GM21723 (cell line): ENCODE data around the gene SGCA.

Experiments used
- ATAC-seq: cut with Tn5 transposase; IDR thresholded peaks from one replicate; pipeline ENCODE4 v1.9.1; 2021; ENCODE audit warnings: mild to moderate bottlenecking, moderate library complexity; ENCODE audit not compliant: unreplicated experiment

Gene SGCA

GRCh38 chr17:50205963-50206505, 40.2 kb downstream of the SGCA start:
- ATAC-seq: no peak

GRCh38 chr17:50206604-50207293, 40.9 kb downstream of the SGCA start:
- no peak for ATAC-seq

DNA sequence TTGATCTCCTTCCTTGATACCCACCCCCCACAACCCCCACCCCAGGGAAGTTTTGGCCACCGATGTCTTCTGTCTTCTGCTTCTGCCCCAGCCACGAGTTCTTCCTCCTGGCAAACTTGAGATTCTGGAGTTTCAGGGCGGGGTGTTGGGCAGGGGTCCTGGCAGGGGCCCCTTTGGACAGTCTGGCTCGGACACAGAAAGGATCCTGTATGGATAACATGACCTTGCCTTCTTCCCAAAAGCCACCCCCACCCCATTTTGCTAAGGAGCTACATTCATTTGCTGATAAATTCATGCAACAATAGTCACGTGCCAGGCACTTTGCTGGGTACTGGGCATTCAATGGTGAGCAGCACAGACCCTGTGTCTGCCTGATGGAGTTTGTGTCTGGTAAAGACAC, 41.5 kb downstream of the SGCA start:
- ATAC-seq: no peak

GRCh38 chr17:50207792-50208567, 42.2 kb downstream of the SGCA start:
- ATAC-seq: no peak

- no peak for ATAC-seq
These were observed 42.8 kb downstream of the SGCA start for GRCh38 chr17:50208611-50209061.

DNA sequence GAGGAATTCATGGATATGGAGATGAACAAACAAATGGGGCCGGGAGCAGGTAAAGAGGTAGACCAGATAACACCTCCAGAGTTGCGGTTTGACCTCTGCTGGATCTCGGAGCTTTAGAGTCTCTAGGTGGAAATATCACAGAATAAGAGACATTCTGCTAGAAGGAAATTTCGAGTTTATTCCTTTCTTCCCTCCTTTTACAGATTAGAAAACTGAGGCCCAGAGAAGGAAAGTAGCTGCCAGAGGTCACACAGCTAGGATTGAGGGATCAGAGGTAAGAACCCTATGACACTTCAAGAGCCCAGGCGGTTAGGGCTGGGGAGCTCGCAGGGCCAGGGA, 43.3 kb downstream of the SGCA start:
- ATAC-seq: no peak

GRCh38 chr17:50209472-50210239, 43.9 kb downstream of the SGCA start:
- no peak for ATAC-seq

DNA sequence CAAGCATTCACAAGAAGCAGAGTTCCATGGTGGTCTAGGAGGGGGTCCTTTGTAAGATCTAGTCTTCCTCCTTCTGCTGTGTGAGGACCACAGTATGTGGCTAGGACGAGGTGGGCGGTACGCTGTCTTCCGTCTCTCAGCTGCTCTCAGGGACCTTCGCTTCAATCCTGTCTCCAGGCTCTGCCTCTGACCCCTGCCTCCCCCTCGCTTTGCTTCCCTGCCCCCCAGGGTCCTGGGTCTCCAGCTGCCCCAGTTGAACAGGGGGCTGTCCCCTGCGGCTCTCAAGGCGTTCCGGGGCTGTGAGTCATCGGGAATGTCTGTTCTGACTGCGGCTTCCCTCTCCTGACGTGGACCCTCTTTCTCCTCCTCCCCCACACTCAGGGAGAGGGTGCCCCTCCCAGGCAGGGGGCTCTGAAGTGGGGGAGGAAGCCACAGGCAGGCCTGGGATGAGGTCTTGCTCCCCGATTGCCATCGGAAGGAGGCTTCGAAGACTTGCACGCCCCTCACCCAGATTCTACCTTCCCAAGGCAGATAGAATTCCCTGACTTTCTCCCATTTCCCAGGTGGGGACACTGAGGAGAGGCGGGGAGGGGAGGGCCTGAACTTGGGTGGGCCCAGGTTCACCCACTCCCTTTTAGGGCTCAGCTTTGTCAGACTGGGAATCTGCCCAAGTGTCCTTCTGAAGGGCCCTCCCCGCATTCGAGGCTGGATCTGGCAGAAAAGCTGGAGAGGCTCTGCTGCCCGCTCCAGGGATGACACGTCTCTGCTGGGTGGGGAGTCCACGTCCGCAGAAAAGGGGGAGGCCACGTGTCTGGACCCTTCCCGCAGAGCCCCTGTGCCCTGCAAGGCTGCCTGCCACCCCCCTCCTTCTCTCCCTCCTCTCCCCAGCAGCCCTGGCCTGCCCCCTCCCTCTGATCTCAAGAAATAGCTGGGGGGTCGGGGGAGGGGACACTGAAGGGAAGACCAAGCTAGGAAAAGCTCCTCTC, 44.7 kb downstream of the SGCA start:
- no peak for ATAC-seq

DNA sequence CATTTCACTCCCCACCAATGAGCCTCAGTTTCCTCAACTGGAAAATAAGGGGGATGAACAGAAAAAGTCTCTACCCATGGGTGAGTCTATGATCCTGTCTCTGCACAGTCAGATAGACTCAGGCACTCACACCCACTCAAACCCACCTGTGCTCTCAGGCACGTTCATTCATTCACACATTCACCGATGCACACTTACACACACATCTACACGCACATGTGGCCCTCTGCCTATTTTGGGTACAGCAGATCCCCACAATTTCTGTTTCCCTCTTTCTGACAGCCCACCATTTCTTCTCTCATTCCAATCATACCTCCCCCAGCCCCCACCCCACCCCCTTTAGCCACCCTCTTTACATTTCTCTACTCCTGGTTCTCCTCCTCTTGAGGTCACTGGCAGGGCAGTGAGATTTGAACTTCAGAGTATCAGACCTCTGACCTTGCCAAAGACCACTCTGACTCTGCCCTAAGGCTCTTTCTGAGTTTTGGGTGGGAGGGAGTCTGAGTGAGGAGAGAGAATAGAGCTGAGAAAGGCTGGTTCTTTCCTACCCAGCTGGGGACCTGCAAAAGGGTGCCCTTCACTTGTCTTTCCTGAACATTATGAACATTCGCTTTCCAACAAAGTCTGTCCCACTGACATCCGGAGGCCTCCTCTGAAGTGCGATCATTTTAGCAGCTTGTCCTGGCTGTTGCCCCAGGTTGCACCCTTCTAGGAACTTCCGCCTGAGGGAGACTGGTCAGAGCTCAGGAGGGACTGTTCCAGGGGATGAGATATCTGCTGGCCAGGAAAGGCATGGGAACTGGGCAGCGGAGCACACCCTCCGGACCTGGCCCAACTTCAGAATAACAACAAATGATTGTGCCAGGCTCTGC, 45.7 kb downstream of the SGCA start:
- no peak for ATAC-seq

DNA sequence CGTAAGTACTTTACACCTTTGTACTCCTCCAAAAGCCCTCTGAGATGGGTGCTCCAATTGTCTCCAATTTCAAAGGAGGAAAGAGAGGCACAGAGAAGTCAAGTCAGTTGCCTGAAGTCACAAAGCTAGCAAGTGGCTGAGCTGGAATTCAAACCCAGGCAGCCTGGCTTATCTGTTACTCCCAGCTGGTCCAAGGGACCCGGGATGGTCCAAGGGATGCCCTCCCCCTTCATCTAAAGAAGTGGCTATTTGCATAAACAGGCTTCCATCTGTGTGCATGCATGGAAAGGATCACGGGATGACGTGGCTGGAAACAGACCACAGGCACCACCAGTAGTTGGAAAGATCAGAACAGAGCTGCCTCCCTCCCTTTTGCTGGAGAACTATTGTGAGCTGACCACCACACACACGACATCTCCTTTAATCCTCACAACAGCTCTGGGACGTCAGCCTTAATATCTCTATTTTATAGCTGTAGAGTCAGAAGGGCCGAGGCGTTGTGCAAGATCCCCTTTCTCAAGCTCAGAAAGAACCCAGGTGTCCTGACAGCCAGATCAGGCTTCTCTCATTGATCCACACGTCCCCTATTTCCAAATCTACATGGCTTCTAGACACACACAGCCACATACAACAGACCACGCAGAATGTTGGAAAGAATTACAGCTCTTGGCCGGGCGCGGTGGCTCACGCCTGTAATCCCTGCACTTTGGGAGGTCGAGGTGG, 46.5 kb downstream of the SGCA start:
- ATAC-seq: no peak

DNA sequence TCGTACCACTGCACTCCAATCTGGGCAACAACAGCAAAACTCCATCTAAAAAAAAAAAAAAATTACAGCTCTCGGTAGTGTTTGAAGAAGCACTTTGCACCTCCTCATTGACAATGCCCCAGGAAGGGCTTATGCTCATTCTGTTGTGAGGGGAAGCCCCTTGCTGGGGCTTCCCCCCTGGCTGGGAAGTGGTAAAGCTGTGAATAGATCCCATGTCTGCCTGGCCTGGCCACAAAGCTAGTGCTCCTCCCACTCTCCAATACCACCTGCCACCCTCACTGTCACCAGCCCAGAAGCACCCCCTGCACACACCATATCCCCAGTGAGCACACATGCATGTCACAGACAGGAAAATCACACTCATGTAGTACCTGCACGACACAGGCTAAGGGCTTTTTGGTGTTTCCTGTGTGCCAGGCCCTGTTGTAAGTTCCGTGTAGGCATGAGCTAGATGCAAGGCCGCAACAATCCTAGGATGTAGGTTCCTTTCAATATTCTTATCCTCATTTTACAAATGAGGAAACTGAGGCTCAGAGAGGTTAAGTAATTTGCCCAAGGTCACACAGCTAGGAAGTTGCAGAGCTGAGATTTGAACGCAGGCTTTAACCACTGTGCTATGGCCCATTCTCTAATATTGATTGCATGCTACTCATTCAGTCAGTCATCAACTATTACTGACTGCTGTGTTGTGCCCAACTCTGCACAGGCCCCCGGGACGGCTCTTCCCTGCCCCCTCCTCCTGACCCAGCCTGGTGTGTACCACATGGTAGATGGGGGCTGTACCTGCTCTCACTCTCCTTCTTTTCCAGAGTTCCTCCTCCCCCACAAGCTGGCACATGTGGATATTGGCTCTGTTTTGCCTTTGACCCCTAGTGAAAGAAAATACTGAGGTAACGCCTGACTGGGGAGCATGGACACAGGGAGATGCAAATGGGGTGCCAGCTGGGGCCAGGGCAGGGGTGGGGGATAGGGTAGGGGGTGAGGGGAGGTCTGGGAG, 47.5 kb downstream of the SGCA start:
- peak; percentile 89 for ATAC-seq

DNA sequence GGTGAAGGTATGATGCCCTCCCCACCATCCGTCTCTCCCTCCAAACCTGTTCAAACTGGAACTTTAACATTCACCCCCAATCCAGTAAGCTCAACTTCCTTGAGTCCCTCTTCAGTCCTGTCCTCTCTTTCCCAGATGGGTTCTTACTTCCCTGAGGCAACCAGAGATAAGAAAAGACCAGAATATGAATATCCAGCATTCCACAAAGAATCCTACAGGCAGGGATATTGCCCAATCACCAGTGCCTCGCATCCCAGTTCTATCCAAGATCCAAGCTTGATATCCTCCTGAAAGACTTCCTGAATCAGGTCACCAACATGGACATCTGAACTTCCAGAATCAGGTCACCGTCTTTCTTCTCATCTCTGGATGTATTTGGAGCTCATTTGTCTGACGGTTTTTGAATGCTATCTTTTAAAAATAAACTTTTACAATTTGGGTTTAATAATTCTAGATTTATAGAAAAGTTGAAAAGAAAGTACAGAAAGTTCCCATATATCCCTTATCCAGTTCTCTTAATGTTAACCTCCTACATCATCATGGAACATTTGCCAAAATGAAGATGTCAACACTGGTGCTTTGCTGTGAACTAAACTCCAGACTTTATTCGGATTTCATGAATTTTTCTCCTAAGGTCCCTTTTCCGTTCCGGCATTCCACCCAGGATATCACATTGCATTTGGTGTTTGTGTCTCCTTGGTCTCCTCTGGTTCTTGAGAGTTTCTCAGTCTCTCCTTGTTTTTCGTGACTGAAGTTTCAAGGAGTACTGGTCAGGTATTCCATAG, 49.4 kb downstream of the SGCA start:
- no peak for ATAC-seq

- ATAC-seq: no peak
These were observed 51.8 kb downstream of the SGCA start for GRCh38 chr17:50217591-50217990.

DNA sequence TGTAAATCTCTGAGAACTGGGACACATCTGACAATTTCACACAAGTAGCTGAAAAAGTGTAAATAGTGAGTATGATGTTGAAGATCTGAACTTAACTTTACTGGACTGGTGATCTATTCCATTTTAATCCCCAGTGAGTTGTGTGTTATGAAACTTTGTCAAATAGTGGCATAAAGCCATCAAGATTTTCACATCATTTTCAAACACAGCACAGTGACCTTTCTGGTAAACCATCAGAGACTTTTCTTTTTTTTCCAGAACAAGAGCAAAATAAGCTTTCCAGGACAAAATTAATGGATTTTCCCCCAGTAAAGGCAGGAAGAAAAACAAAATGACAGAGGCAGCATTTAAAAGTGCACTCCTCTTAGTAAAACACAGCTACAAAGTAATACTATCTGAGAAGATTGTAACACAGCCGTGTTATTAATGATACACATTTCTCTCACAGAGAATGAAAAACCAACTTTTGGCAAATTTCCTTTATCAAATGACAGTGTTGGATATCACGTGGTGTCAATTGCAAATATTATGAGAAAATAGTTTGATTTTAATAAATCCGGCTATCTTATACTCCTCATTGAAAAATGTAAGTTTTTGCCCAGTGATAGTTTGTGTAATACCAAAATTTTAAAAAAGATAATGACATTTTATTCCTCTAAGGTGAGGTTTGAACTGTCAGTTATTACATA, 52.4 kb downstream of the SGCA start:
- ATAC-seq: no peak

GRCh38 chr17:50218771-50219315, 53.0 kb downstream of the SGCA start:
- ATAC-seq: no peak

DNA sequence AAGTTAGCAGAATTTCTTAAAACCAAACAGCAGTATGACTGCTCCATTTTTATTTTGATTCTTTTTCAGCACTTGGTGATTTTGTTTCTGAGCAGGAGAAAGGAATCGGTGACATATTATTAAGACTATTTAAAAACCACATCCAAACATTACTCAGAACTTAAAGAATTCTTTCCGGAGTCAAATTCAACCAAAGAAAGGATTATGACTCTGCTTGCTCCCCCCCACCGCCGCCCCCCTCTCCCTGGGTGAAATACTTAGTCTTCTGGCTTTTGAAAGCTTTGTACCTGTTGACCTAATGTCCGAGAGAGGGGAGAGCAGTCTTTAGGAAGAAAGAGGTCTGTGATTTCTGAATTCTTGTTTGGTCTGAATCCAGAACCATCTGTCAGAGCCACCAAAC, 53.5 kb downstream of the SGCA start:
- ATAC-seq: no peak
